Mesenchymal stem cell (in vitro differentiated cells and primary cell): ENCODE results near the gene PRMT3.
"Not testable (repeated sequence)": the region's sequence is repeated elsewhere in the genome, so short reads cannot be mapped to it uniquely, and the experiment has no call there.

Experiments
- DNase-seq: peaks from one replicate; pipeline ENCODE4 v3.0.0-alpha.2; 2013
- H2AFZ ChIP-seq: one replicate; pipeline ENCODE4 v1.6.1; 2013; ENCODE audit warnings: low read depth, mild to moderate bottlenecking, control low read depth, inconsistent platforms, low read length, moderate library complexity
- H2AK5ac ChIP-seq: 2 replicates; pipeline ENCODE4 v1.6.1; 2013; ENCODE audit warnings: low read length, moderate library complexity, mild to moderate bottlenecking, inconsistent platforms; ENCODE audit not compliant: severe bottlenecking
- H2BK120ac ChIP-seq: one replicate; pipeline ENCODE4 v1.6.1; 2013; ENCODE audit warnings: low read depth, mild to moderate bottlenecking, inconsistent platforms, low read length, moderate library complexity
- H2BK12ac ChIP-seq, 2 experiments: one replicate each; pipeline ENCODE4 v1.6.1; 2013; ENCODE audit warnings: inconsistent platforms in 2 of 2, low read length in 2 of 2, mild to moderate bottlenecking in 2 of 2, moderate library complexity in 2 of 2, control low read depth in 1 of 2
- H2BK15ac ChIP-seq: one replicate; pipeline ENCODE4 v1.6.1; 2013; ENCODE audit warnings: mild to moderate bottlenecking, low read depth, inconsistent platforms; ENCODE audit not compliant: poor library complexity, severe bottlenecking
- H2BK5ac ChIP-seq: 2 replicates; pipeline ENCODE4 v1.6.1; 2013; ENCODE audit warnings: low read depth, mild to moderate bottlenecking, low read length, control low read depth, inconsistent platforms; ENCODE audit not compliant: poor library complexity, severe bottlenecking
- H3K14ac ChIP-seq, 2 experiments: one replicate each; pipeline ENCODE4 v1.6.1; 2013; ENCODE audit warnings: inconsistent platforms in 2 of 2, low read length in 2 of 2, control low read depth in 1 of 2, mild to moderate bottlenecking in 1 of 2, moderate library complexity in 1 of 2
- H3K18ac ChIP-seq, 2 experiments: one replicate each; pipeline ENCODE4 v1.6.1; 2013; ENCODE audit warnings: inconsistent platforms in 2 of 2, low read length in 2 of 2, control low read depth in 1 of 2, low read depth in 1 of 2, mild to moderate bottlenecking in 1 of 2
- H3K23ac ChIP-seq, 2 experiments: one replicate each; pipeline ENCODE4 v1.6.1; 2013; ENCODE audit warnings: inconsistent platforms in 2 of 2, low read length in 2 of 2, mild to moderate bottlenecking in 2 of 2, moderate library complexity in 2 of 2, control low read depth in 1 of 2
- H3K27ac ChIP-seq: 2 replicates; pipeline ENCODE4 v1.5.1; 2013; ENCODE audit warnings: mild to moderate bottlenecking, moderate library complexity, low read length, control low read depth, inconsistent platforms; ENCODE audit not compliant: poor library complexity, severe bottlenecking
- H3K27me3 ChIP-seq, 2 experiments: 2 replicates each; pipeline versions ENCODE4 v1.6.1 to v1.7.0; 2013; ENCODE audit warnings: low read length in 2 of 2, mild to moderate bottlenecking in 2 of 2, moderate library complexity in 2 of 2, control low read depth in 1 of 2, inconsistent platforms in 1 of 2; ENCODE audit not compliant: control insufficient read depth in 1 of 2, insufficient read depth in 1 of 2
- H3K36me3 ChIP-seq, 2 experiments: 2 replicates each; pipeline versions ENCODE4 v1.6.1 to v1.7.0; 2013; ENCODE audit warnings: low read length in 2 of 2, control low read depth in 1 of 2, inconsistent platforms in 1 of 2, low read depth in 1 of 2, mild to moderate bottlenecking in 1 of 2; ENCODE audit not compliant: insufficient read depth in 2 of 2, control insufficient read depth in 1 of 2
- H3K4ac ChIP-seq, 2 experiments: one replicate each; pipeline ENCODE4 v1.6.1; 2013; ENCODE audit warnings: inconsistent platforms in 2 of 2, low read length in 2 of 2, mild to moderate bottlenecking in 2 of 2, moderate library complexity in 2 of 2, control low read depth in 1 of 2, low read depth in 1 of 2
- H3K4me1 ChIP-seq: 2 replicates; pipeline ENCODE4 v1.6.1; 2013; ENCODE audit warnings: low read depth, low read length, control low read depth; ENCODE audit not compliant: control insufficient read depth, insufficient read depth
- H3K4me2 ChIP-seq: 2 replicates; pipeline ENCODE4 v1.6.1; 2013; ENCODE audit warnings: low read length, mild to moderate bottlenecking, inconsistent platforms; ENCODE audit not compliant: poor library complexity, severe bottlenecking
- H3K4me3 ChIP-seq, 2 experiments: 2 replicates each; pipeline versions ENCODE4 v1.5.1 to v1.7.0; 2013; ENCODE audit warnings: low read length in 2 of 2, mild to moderate bottlenecking in 2 of 2, control low read depth in 1 of 2, low read depth in 1 of 2; ENCODE audit not compliant: insufficient read depth in 1 of 2
- H3K79me1 ChIP-seq: replicated peaks from 2 replicates; pipeline ENCODE4 v1.6.1; 2013; ENCODE audit warnings: mild to moderate bottlenecking, control low read depth, low read length, inconsistent platforms; ENCODE audit not compliant: poor library complexity, severe bottlenecking
- H3K9ac ChIP-seq: 2 replicates; pipeline ENCODE4 v1.7.0; 2013; ENCODE audit warnings: mild to moderate bottlenecking, low read length, moderate library complexity
- H3K9me3 ChIP-seq: 2 replicates; pipeline ENCODE4 v1.7.0; 2013; ENCODE audit warnings: mild to moderate bottlenecking, low read length; ENCODE audit not compliant: control insufficient read depth
- H4K8ac ChIP-seq: one replicate; pipeline ENCODE4 v1.6.1; 2013; ENCODE audit warnings: inconsistent platforms, mild to moderate bottlenecking, low read length, moderate library complexity
- H4K91ac ChIP-seq: one replicate; pipeline ENCODE4 v1.6.1; 2013; ENCODE audit warnings: mild to moderate bottlenecking, low read length, inconsistent platforms
- WGBS: methylation state at CpG from one replicate; pipeline ENCODE4 v1.1.7; 2013; ENCODE audit warnings: mixed read lengths; 5-methylcytosine and 5-hydroxymethylcytosine counted together

The PRMT3 gene

GRCh38 chr11:20483931-20484330 is 96.4 kb downstream of the PRMT3 start:
- peaks cover 0 to 3% of the 10 kb centered on the region in 2 experiments for H3K36me3 ChIP-seq
- H3K23ac ChIP-seq, result no peak overlapping the region
- H2BK12ac ChIP-seq, result no peak overlapping the region
- H3K18ac ChIP-seq, result no peak overlapping the region
- H2BK120ac ChIP-seq, result no peak overlapping the region
- H3K4me1 ChIP-seq, result no peaks in the 10 kb centered on the region
- no peak overlapping the region for H3K4me3 ChIP-seq
- H3K4ac ChIP-seq, result no peak overlapping the region
- H2BK15ac ChIP-seq, result no peak overlapping the region
- H2BK5ac ChIP-seq, result no peak overlapping the region
- WGBS, result 100% methylated on average over 1 of the region's 1 CpG
- no peaks in the 10 kb centered on the region for H3K9me3 ChIP-seq
- no peak overlapping the region for H2AK5ac ChIP-seq
- no peak for DNase-seq
- no peak overlapping the region for H3K9ac ChIP-seq
- no peak overlapping the region for H4K8ac ChIP-seq
- no peak overlapping the region for H2AFZ ChIP-seq
- H3K27me3 ChIP-seq, result no peaks in the 10 kb centered on the region
- no peak overlapping the region for H4K91ac ChIP-seq
- H3K14ac ChIP-seq, result no peak overlapping the region
- peaks cover 4% of the 10 kb centered on the region for H3K79me1 ChIP-seq
- H3K27ac ChIP-seq, result no peak overlapping the region
- H3K4me2 ChIP-seq, result no peak overlapping the region

- WGBS, result no CpG with 5 or more reads among the region's 1 CpG
- H3K4ac ChIP-seq, H2BK12ac ChIP-seq, H3K4me1 ChIP-seq, H3K4me2 ChIP-seq, H3K14ac ChIP-seq, H2AFZ ChIP-seq, H2BK120ac ChIP-seq, H2BK15ac ChIP-seq, H3K27me3 ChIP-seq, H3K23ac ChIP-seq, H2BK5ac ChIP-seq, H3K9me3 ChIP-seq, H3K4me3 ChIP-seq, H4K91ac ChIP-seq, H4K8ac ChIP-seq, H3K79me1 ChIP-seq, H3K9ac ChIP-seq, DNase-seq, H3K36me3 ChIP-seq, H2AK5ac ChIP-seq, H3K27ac ChIP-seq: not testable (repeated sequence)
- H3K18ac ChIP-seq, result peak overlapping the region in 1 of 2 experiments; percentile 34
Observed at GRCh38 chr11:20484416-20484815, 96.9 kb downstream of the PRMT3 start.

- Histone ChIP-seq H2AFZ (no peak overlapping the region), H3K27me3 (no peaks in the 10 kb centered on the region), H2BK5ac (no peak overlapping the region), H3K4me1 (no peaks in the 10 kb centered on the region), H4K91ac (no peak overlapping the region), H3K18ac (no peak overlapping the region), H3K23ac (no peak overlapping the region), H4K8ac (no peak overlapping the region), H3K9me3 (no peaks in the 10 kb centered on the region), H2BK12ac (no peak overlapping the region), H3K4ac (no peak overlapping the region), H3K36me3 (peaks cover 0 to 3% of the 10 kb centered on the region in 2 experiments), H2BK15ac (no peak overlapping the region), H2AK5ac (no peak overlapping the region), H3K4me2 (no peak overlapping the region), H3K14ac (no peak overlapping the region), H3K4me3 (no peak overlapping the region), H3K27ac (no peak overlapping the region), H3K79me1 (peaks cover under 1% of the 10 kb centered on the region), H3K9ac (no peak overlapping the region), H2BK120ac (no peak overlapping the region)
- WGBS, result no CpG with 5 or more reads among the region's 1 CpG
- no peak for DNase-seq
Observed at GRCh38 chr11:20488352-20488751, 100.8 kb downstream of the PRMT3 start.

- Histone ChIP-seq H3K4me1 (no peaks in the 10 kb centered on the region), H2AFZ (no peak overlapping the region), H2BK12ac (no peak overlapping the region), H3K4me3 (no peak overlapping the region), H3K27me3 (no peaks in the 10 kb centered on the region), H3K23ac (no peak overlapping the region), H4K91ac (no peak overlapping the region), H3K9me3 (no peaks in the 10 kb centered on the region), H2BK120ac (no peak overlapping the region), H3K14ac (no peak overlapping the region), H3K4me2 (no peak overlapping the region), H4K8ac (no peak overlapping the region), H3K4ac (no peak overlapping the region), H2BK5ac (no peak overlapping the region), H3K79me1 (peaks cover 1% of the 10 kb centered on the region), H2BK15ac (no peak overlapping the region), H3K9ac (no peak overlapping the region), H3K18ac (no peak overlapping the region), H3K27ac (no peak overlapping the region), H3K36me3 (peaks cover 3 to 6% of the 10 kb centered on the region in 2 experiments), H2AK5ac (no peak overlapping the region)
- WGBS, result no CpG with 5 or more reads among the region's 1 CpG
- no peak for DNase-seq
Observed at GRCh38 chr11:20489948-20490347, 102.4 kb downstream of the PRMT3 start.
